GM18526 (cell line): ENCODE data around the gene PANK4.

Source experiments
- POLR2A ChIP-seq: IDR thresholded peaks from 3 replicates; pipeline ENCODE4 v1.6.1; 2011; ENCODE audit not compliant: insufficient read length; ENCODE audit errors: extremely low read depth

The PANK4 gene

GRCh38 chr1:2560299-2561073 is 34.1 kb upstream of the PANK4 start:
- no peak for TF ChIP-seq POLR2A

GRCh38 chr1:2559509-2560298 is 33.3 kb upstream of the PANK4 start:
- no peak for TF ChIP-seq POLR2A

DNA sequence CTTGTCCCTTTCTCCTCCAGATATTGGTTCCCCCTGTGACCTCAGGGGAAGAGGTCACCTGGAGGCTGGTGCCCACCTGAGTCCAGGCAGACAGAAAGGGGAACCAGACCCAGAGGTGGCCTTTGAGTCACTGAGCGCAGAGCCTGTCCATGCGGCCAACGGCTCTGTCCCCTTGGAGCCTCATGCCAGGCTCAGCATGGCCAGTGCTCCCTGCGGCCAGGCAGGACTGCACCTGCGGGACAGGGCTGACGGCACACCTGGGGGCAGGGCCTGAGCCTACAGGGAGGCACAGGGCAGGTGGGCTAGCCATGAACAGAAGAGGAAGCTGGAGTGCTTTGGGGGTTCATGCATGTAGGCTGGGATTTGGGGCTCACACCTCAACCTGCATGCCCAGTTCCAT is 32.5 kb upstream of the PANK4 start:
- no peak for TF ChIP-seq POLR2A

DNA sequence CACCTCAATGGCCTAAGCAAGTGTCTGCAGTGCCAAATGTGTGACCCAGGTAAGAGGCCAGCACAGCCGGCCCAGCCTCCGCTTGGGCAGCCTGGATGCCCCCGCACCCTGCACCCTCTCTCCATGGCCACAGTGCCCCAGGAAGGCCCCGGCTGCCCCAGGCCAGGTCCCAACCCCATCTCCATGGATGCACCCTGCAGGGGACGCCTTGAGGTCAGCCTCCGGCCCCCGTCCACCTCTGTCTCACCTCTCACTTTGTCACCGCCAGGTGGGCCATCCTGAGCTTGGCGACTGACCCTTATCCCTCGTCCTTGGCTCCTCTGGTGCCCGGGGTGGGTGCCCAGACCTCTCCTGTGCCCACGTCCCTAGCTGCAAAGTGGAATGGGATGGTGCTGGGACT is 32.0 kb upstream of the PANK4 start:
- TF ChIP-seq POLR2A = no peak

- TF ChIP-seq POLR2A = no peak
Observed at GRCh38 chr1:2557482-2558400, 31.3 kb upstream of the PANK4 start.

DNA sequence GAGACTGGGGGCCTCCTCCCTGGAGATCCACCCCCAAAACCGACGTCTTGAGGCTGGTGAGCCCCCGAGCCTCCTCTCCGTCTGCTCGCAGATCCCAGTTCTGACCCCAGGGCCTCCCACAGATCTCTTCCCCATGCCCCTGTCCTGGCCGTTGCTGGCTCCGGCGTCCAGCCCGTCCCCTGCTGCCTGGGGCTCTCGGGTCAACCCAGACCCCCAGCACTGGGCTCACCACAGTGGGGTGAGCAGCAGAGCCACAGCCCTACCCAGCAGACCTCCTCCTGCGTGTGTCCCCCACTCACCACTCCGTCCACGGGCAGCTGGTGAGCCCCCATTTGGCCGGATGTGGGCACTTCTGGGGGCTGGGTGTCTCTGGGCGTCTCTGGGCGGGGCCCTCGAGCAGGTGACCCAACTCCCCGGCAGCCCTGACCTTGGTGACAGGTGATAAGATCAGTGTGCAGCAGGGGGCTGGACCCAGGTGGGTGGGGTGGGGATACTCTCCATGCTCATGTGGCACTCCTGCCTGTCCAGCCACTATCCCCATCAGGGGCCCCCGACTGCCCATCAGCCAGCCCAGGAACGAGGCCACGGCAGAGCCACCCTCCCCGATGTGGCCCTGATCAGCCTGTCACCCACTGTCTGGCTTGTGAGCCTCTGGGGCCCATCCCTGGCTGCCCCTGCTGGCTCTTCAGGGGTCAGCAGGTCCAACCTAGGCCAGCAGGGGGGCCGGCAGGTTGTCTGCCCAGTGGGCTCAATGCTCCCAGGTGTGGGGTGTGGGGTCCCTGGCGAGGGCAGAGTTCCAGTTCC is 30.5 kb upstream of the PANK4 start:
- TF ChIP-seq POLR2A = peak; percentile 64

DNA sequence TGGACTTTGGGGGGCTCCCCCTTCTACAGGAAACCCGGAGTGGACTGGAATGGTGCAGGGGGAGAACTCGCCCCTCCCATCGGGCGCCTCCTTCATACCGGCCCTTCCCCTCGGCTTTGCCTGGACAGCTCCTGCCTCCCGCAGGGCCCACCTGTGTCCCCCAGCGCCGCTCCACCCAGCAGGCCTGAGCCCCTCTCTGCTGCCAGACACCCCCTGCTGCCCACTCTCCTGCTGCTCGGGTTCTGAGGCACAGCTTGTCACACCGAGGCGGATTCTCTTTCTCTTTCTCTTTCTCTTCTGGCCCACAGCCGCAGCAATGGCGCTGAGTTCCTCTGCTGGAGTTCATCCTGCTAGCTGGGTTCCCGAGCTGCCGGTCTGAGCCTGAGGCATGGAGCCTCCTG is 29.9 kb upstream of the PANK4 start, which contains the start of gene TNFRSF14:
Gene TNFRSF14 (plus strand): TSS at position 95 of the 401 bp plus-strand sequence. CDS start 294 bp downstream, at position 389.
- TF ChIP-seq POLR2A = peak; percentile 68

DNA sequence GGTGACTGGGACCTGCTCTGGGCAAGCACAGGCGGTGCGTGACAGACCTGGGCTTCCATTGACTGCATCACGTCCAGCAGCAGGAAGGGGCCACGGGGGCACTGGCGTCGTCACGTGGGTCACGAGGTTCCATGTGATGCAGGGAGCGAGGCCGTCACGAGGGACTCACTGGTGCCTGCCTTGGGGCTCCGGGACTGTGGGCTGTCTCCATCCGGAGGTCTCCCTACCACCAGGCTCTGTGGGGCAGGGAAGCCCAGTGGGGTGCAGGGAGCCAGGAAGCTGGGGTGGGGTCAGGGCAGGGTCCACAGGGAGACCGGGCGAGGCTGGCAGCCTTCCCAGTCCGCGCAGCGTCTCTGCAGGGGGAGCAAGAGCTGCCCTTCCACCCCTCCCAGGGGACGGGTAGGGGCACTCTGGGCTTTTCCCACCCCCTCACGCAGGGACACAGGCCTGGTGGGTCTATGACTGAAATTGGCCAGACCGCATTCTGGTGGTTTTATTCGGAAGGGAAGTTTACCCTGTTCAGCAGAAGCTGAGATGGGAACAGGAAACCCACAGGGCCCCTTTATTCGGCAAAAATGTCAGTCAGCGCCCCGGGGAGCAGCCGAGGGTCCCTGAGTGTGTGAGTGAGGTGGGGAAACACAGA is 29.4 kb upstream of the PANK4 start:
- peak; percentile 53 for TF ChIP-seq POLR2A

DNA sequence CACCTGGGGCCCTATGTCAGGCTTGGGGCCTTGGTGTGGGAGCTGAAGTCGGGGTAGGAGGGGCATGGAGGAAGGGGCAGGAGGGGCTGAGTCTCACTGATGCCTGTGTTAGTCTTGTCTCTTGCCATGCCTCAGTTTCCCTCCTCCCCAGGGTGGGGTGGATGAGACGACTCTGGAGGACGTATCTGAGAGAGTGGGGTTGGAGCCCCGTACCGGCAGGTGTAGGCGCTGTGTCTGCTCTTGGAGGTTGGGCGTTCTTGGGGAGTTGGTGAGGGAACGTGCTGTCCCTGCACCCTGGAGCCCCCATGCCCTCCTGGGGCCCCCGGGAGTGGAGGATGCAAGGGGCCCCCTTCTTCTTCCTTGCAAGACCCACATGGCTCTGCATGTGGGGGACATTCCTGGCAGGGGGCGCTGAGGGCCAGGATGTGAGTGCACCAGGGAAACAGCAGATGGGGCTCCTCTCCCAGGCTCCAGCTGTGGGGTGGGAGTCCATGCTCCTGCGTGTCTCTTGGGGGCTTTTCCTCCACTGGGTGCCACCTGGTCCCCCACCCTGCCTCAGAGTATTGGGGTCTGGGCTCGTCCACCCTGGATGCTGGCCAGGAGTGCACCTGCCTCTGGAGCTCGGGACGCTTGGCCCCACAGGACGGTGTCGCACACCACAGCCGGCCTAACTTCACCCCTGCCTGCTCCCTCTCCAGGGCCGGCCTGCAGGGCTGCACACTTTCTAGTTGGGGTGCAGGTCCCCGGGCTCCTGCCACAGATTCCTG is 28.4 kb upstream of the PANK4 start:
- TF ChIP-seq POLR2A = no peak

DNA sequence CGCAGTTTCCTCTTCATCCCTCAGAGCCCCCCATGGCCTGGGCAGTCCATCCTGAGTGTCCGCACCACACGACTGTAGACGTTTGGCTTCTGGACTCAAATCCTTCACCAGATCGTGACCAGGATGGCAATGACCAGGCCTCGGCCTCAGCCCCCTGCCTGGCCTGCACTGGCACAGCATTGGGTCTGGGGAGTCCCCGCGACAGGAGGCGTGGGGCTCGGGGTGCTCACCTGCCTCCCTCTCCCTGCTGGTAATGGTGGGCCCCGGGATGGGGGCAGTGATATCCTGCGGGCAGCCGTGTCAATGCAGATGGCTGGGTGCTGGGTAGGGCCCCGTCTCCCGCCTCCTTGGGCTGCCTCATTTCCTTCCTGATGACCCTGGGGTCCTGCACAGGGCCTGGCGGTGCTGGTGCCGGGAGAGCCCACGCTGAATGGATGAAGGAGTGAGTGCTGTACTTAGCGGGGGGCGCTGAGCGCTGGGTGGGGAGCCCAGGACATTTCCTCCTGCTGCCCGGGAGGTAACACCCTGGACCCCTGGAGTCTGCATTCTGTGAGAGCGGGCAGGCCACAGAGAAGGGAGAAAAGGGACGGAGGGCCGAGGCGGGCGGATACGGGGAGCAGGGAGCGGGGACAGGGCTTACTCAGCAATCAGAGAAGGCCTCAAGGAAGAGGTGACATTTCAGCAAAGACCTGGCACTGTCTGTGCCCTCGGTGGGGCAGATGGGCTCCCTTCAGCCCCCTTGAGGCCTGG is 27.6 kb upstream of the PANK4 start:
- no peak for TF ChIP-seq POLR2A

DNA sequence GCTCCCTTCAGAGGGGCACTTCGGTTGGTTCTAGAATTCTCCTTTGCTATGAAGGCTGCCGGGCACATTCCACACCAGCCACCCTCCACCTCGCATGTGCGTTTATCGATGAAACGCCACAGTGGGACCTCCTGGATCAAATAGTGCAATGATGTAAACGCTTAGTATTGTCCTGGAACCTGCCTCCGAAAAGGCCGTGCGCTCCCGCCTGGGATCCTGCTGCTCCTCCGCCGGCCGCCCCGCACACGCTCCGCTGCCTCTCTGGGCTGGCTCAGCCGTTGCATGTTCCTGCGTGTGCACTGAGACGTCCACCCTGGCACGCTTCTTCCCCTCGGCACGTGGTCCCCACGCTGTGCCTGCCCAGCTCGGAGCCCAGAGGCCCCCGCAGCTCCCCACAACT is 25.8 kb upstream of the PANK4 start:
- no peak for TF ChIP-seq POLR2A

- TF ChIP-seq POLR2A = no peak
Observed at GRCh38 chr1:2548068-2548589, 21.7 kb upstream of the PANK4 start.
